ENCODE results near the gene VPS35. TPM values are rescaled to one million over a fixed set of nuclear protein-coding genes. Genes with fewer than 3 reads are reported as not detected.

Gene VPS35
- total and polyA plus RNA-seq, 2 of the 13 experiments (the other 11 are each of a cell fraction or from before 2014, with no cell fraction given), result 30.7 to 136 TPM

- TF ChIP-seq ARID3A (IDR thresholded peaks at IDR 0.05; ENCODE audit: low read depth, low read length) (no peak), ZNF354B (CRISPR knock-in tag; IDR thresholded peaks at IDR 0.05) (peak; percentile 75; the same call in 1 of the 2 replicates), BRCA1 (CRISPR knock-in tag; IDR thresholded peaks at IDR 0.05) (0 out of 2 replicates have a peak, but pooled peaks have one; percentile 39), ATF6 (CRISPR knock-in tag; conservative IDR thresholded peaks at IDR 0.05) (no peak), DNMT1 (CRISPR knock-in tag; IDR thresholded peaks at IDR 0.05) (peak; percentile 45; the same call in 1 of the 2 replicates), ISL2 (CRISPR knock-in tag; IDR thresholded peaks at IDR 0.05) (peak; percentile 74; the same call in 1 of the 2 replicates), TOPORS (CRISPR knock-in tag; IDR thresholded peaks at IDR 0.05) (peak; percentile 87; the same call in 1 of the 2 replicates), CENPBD1 (CRISPR knock-in tag; IDR thresholded peaks at IDR 0.05; ENCODE audit: borderline replicate concordance, low read depth) (no peak), MED8 (CRISPR knock-in tag; IDR thresholded peaks at IDR 0.05; ENCODE audit: insufficient replicate concordance) (no peak), TBX2 (CRISPR knock-in tag; IDR thresholded peaks at IDR 0.05; ENCODE audit: borderline replicate concordance) (peak; percentile 82), ZNF589 (CRISPR knock-in tag; conservative IDR thresholded peaks at IDR 0.05) (peak; percentile 74; the same call in 1 of the 2 replicates), REPIN1 (CRISPR knock-in tag; IDR thresholded peaks at IDR 0.05; ENCODE audit: borderline replicate concordance, low read depth) (peak; percentile 89), TBX3 (IDR thresholded peaks at IDR 0.05; ENCODE audit: borderline replicate concordance) (no peak), NFAT5 (CRISPR knock-in tag; IDR thresholded peaks at IDR 0.05) (0 out of 2 replicates have a peak, but pooled peaks have one; percentile 75), ZNF891 (CRISPR knock-in tag; IDR thresholded peaks at IDR 0.05) (peak; percentile 95), ZSCAN9 (CRISPR knock-in tag; IDR thresholded peaks at IDR 0.05; ENCODE audit: borderline replicate concordance) (0 out of 2 replicates have a peak, but pooled peaks have one; percentile 26), ZNF430 (CRISPR knock-in tag; IDR thresholded peaks at IDR 0.05) (peak; percentile 77; the same call in 1 of the 2 replicates), MTA1 (CRISPR knock-in tag; IDR thresholded peaks at IDR 0.05; ENCODE audit: borderline replicate concordance) (peak; percentile 54; the same call in 1 of the 2 replicates), HOXA9 (CRISPR knock-in tag; IDR thresholded peaks at IDR 0.05; ENCODE audit: borderline replicate concordance) (no peak; the same call in 1 of the 2 replicates)
Measured at GRCh38 chr16:46621006-46621933, 67.7 kb downstream of the VPS35 start, which contains the start of gene SHCBP1 (continued).
